GM12878 (cell line): ENCODE data around the gene OSGEPL1. TPM values are rescaled to one million over a fixed set of nuclear protein-coding genes. Genes with fewer than 3 reads are reported as not detected.

Experiments
- BRCA1 ChIP-seq: IDR thresholded peaks from 2 replicates; pipeline ENCODE4 v1.6.1; 2011; ENCODE audit warnings: low read depth, low read length, improper control_type of control experiment
- CHD1 ChIP-seq: IDR thresholded peaks from 2 replicates; pipeline ENCODE4 v1.6.1; 2012; ENCODE audit warnings: low read depth, low read length, improper control_type of control experiment
- ELK1 ChIP-seq: IDR thresholded peaks from 2 replicates; pipeline ENCODE4 v1.6.1; 2012; ENCODE audit warnings: low read depth, low read length, improper control_type of control experiment
- EP300 ChIP-seq, 2 experiments: fragments of 150-350 bp in 1 of 2; IDR thresholded peaks; 2 replicates each; pipeline ENCODE4 v1.6.1; 2011 to 2012; ENCODE audit warnings: low read depth in 2 of 2, low read length in 2 of 2, borderline replicate concordance in 1 of 2, improper control_type of control experiment in 1 of 2, inconsistent platforms in 1 of 2; ENCODE audit not compliant: control insufficient read depth in 1 of 2
- IKZF1 ChIP-seq: fragments of 450-650 bp; conservative IDR thresholded peaks from 2 replicates; pipeline ENCODE4 v1.6.1; 2017; ENCODE audit warnings: antibody characterized with exemption, mild to moderate bottlenecking
- JUND ChIP-seq: IDR thresholded peaks from 2 replicates; pipeline ENCODE4 v1.6.1; 2012; ENCODE audit warnings: low read depth, mild to moderate bottlenecking, low read length, improper control_type of control experiment, moderate library complexity
- MEF2A ChIP-seq: IDR thresholded peaks from 2 replicates; pipeline ENCODE4 v1.6.1; 2011; ENCODE audit warnings: low read depth, mild to moderate bottlenecking, low read length, moderate library complexity; ENCODE audit not compliant: insufficient read depth
- MEF2B ChIP-seq: fragments of 450-650 bp; IDR thresholded peaks from 2 replicates; pipeline ENCODE4 v1.6.1; 2018; ENCODE audit warnings: mild to moderate bottlenecking, moderate library complexity; ENCODE audit not compliant: partially characterized antibody, poor library complexity, severe bottlenecking
- MYB ChIP-seq: fragments of 150-350 bp; IDR thresholded peaks from 2 replicates; pipeline ENCODE4 v1.6.1; 2014; ENCODE audit warnings: mild to moderate bottlenecking, low read depth, low read length, borderline replicate concordance
- NR2C1 ChIP-seq: fragments of 450-650 bp; IDR thresholded peaks from 2 replicates; pipeline ENCODE4 v1.6.1; 2017; ENCODE audit warnings: antibody characterized with exemption, mild to moderate bottlenecking, moderate library complexity
- NRF1 ChIP-seq: conservative IDR thresholded peaks from 2 replicates; pipeline ENCODE4 v1.6.1; 2011; ENCODE audit warnings: mild to moderate bottlenecking, low read depth, low read length, improper control_type of control experiment
- PAX8 ChIP-seq: fragments of 450-650 bp; IDR thresholded peaks from 2 replicates; pipeline ENCODE4 v1.6.1; 2017; ENCODE audit warnings: mild to moderate bottlenecking, moderate library complexity
- POLR2A ChIP-seq: IDR thresholded peaks from 2 replicates; pipeline ENCODE4 v1.6.1; 2011; ENCODE audit warnings: low read depth, mild to moderate bottlenecking, low read length
- POLR2AphosphoS2 ChIP-seq: IDR thresholded peaks from 2 replicates; pipeline ENCODE4 v1.6.1; 2011; ENCODE audit warnings: low read depth, mild to moderate bottlenecking, low read length, improper control_type of control experiment, moderate library complexity
- POU2F2 ChIP-seq: IDR thresholded peaks from 3 replicates; pipeline ENCODE4 v1.6.1; 2011; ENCODE audit warnings: low read depth, mild to moderate bottlenecking, low read length, borderline replicate concordance
- RUNX3 ChIP-seq: IDR thresholded peaks from 2 replicates; pipeline ENCODE4 v1.6.1; 2012; ENCODE audit warnings: low read length, inconsistent platforms
- SIX5 ChIP-seq: IDR thresholded peaks from 2 replicates; pipeline ENCODE4 v1.6.1; 2011; ENCODE audit warnings: mild to moderate bottlenecking, low read depth, low read length, moderate library complexity; ENCODE audit not compliant: severe bottlenecking
- SPI1 ChIP-seq: IDR thresholded peaks from 2 replicates; pipeline ENCODE4 v1.6.1; 2011; ENCODE audit warnings: low read depth, mild to moderate bottlenecking, low read length, moderate library complexity, borderline replicate concordance; ENCODE audit not compliant: insufficient read depth
- SRF ChIP-seq, 2 experiments: IDR thresholded peaks; 2 replicates each; pipeline ENCODE4 v1.6.1; 2011; ENCODE audit warnings: low read depth in 2 of 2, low read length in 2 of 2, mild to moderate bottlenecking in 1 of 2, moderate library complexity in 1 of 2
- STAT3 ChIP-seq: IDR thresholded peaks from 2 replicates; pipeline ENCODE4 v1.6.1; 2011; ENCODE audit warnings: low read depth, low read length, improper control_type of control experiment
- SUPT20H ChIP-seq: IDR thresholded peaks from 2 replicates; pipeline ENCODE4 v1.6.1; 2011; ENCODE audit warnings: low read depth, mild to moderate bottlenecking, low read length, moderate library complexity, borderline replicate concordance; ENCODE audit not compliant: control insufficient read depth
- TBL1XR1 ChIP-seq: IDR thresholded peaks from 2 replicates; pipeline ENCODE4 v1.6.1; 2012; ENCODE audit warnings: low read depth, low read length, improper control_type of control experiment
- TCF7 ChIP-seq: IDR thresholded peaks from 2 replicates; pipeline ENCODE4 v1.6.1; 2014; ENCODE audit warnings: antibody characterized with exemption, borderline replicate concordance
- WRNIP1 ChIP-seq: IDR thresholded peaks from 2 replicates; pipeline ENCODE4 v1.6.1; 2011; ENCODE audit warnings: low read depth, low read length, improper control_type of control experiment, borderline replicate concordance
- YY1 ChIP-seq: IDR thresholded peaks from 2 replicates; pipeline ENCODE4 v1.6.1; 2011; ENCODE audit warnings: low read depth, mild to moderate bottlenecking, low read length
- ZNF207 ChIP-seq: fragments of 450-650 bp; IDR thresholded peaks from 2 replicates; pipeline ENCODE4 v1.6.1; 2014; ENCODE audit warnings: antibody characterized with exemption, mild to moderate bottlenecking, borderline replicate concordance
- ZNF384 ChIP-seq: IDR thresholded peaks from 2 replicates; pipeline ENCODE4 v1.6.1; 2012; ENCODE audit warnings: low read depth, mild to moderate bottlenecking, low read length, improper control_type of control experiment, borderline replicate concordance
- polyA plus RNA-seq, 11 experiments: library from polyadenylated mRNA; depleted of rRNA in 4 of 11; unstranded in 6 of 11; stranded (reverse) in 5 of 11; fragments of >200 nt; fragmentation: Nextera tagmentation in 4 of 11; fragmentation: Illumina TruSeq in 1 of 11; extraction: Ambion mirVana in 4 of 11; extraction: Trizol in 1 of 11; gene quantifications; 1 replicate in 1 of 11; 2 replicates in 10 of 11; pipeline versions ENCODE4 v1.2.1 to v1.2.3, GENCODE V29; 2011 to 2016; ENCODE audit warnings: inconsistent platforms in 2 of 11, missing spikeins in 2 of 11, low read depth in 1 of 11
- total RNA-seq, 4 experiments: library from RNA; depleted of rRNA in 3 of 4; stranded (reverse); fragments of >200 nt in 3 of 4; fragmentation: Illumina TruSeq in 1 of 4; extraction: Trizol in 1 of 4; gene quantifications; 2 replicates each; pipeline versions ENCODE4 v1.2.1 to v1.2.3, GENCODE V29; 2013 to 2021
- TF ChIP-seq, protein P1 (sequence below): fragments of 450-650 bp; IDR thresholded peaks from 2 replicates; pipeline ENCODE4 v1.6.1; 2017; ENCODE audit warnings: mild to moderate bottlenecking, low read depth, inconsistent platforms; ENCODE audit not compliant: poor library complexity, severe bottlenecking

Gene OSGEPL1
- total and polyA plus RNA-seq, 10 of the 15 experiments (the other 5 are each of a cell fraction or from before 2014, with no cell fraction given): 6.7 to 18.0 (median 9.4) TPM

DNA sequence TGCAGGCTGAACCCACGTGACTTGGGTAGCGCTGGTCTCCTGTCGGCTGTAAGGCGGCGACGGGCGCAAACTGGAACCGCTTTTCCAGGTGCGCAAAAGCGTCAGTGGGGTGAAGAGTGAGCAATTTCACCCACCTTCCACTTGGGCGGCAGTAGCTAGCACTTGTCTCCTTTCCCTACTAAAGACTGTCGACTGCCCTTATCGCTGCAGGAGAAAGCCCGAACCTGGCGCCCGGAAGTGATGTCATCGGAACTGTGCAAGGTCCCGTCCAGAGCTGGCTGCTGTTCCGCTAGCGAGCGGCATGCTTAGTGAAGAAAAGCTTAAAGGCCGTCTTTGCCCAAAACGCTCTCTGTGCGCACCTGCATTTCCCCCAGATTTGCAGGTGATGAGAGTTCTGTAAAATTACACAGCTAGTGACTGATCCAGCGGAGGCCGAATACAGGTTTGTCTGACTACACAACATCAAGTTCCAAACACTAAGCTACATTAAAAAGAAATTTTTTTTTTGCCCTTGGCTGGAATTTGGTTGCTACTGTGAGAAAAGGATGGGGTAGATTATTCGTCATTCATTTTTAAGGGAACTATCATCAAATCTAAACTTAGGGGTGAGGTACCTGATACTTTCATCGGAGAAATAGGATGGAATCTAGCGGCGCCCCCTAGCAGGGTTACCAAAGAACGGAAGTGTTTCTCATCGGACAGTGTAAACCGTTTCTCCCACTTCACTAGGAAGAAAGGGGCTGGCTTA lies at the start of gene OSGEPL1 (continued):
- no peak for TF ChIP-seq MYB
- peak; percentile 84 for TF ChIP-seq POLR2AphosphoS2
- no peak for TF ChIP-seq NRF1
- peak; percentile 90 for TF ChIP-seq ELK1
- peak; percentile 59; the same call in 1 of the 2 replicates for TF ChIP-seq TCF7
- TF ChIP-seq STAT3: no peak
- no peak for TF ChIP-seq EP300 (IDR thresholded peaks at IDR 0.05; ENCODE audit: borderline replicate concordance in 1 of 2, control insufficient read depth in 1 of 2, low read depth in 2 of 2, low read length in 2 of 2)
- no peak; the same call in 1 of the 2 replicates for TF ChIP-seq NR2C1
- TF ChIP-seq MEF2B: peak; percentile 12
- no peak; the same call in 2 of the 3 replicates for TF ChIP-seq POU2F2
- TF ChIP-seq WRNIP1: 0 out of 2 replicates have a peak, but pooled peaks have one; percentile 54
- TF ChIP-seq SPI1: 0 out of 2 replicates have a peak, but pooled peaks have one; percentile 20
- TF ChIP-seq SIX5: peak; percentile 22
- TF ChIP-seq CHD1: no peak
- TF ChIP-seq RUNX3: peak; percentile 56
- TF ChIP-seq YY1: peak; percentile 57; the same call in 1 of the 2 replicates
- no peak for TF ChIP-seq MEF2A
- no peak for TF ChIP-seq SUPT20H
- no peak; the same call in 1 of the 2 replicates for TF ChIP-seq JUND
- peak; percentile 86; the same call in 1 of the 2 replicates for TF ChIP-seq ZNF384
- peak in 1 of 2 experiments; percentile 44; a peak in 1 of 4 replicates for TF ChIP-seq SRF (IDR thresholded peaks at IDR 0.05; ENCODE audit: low read depth in 2 of 2, low read length in 2 of 2)
- TF ChIP-seq POLR2A: peak; percentile 91
- no peak for TF ChIP-seq ZNF207
- 0 out of 2 replicates have a peak, but pooled peaks have one; percentile 39 for TF ChIP-seq TBL1XR1
- no peak for TF ChIP-seq BRCA1
- peak; percentile 73 for TF ChIP-seq IKZF1
- TF ChIP-seq, protein P1, sequence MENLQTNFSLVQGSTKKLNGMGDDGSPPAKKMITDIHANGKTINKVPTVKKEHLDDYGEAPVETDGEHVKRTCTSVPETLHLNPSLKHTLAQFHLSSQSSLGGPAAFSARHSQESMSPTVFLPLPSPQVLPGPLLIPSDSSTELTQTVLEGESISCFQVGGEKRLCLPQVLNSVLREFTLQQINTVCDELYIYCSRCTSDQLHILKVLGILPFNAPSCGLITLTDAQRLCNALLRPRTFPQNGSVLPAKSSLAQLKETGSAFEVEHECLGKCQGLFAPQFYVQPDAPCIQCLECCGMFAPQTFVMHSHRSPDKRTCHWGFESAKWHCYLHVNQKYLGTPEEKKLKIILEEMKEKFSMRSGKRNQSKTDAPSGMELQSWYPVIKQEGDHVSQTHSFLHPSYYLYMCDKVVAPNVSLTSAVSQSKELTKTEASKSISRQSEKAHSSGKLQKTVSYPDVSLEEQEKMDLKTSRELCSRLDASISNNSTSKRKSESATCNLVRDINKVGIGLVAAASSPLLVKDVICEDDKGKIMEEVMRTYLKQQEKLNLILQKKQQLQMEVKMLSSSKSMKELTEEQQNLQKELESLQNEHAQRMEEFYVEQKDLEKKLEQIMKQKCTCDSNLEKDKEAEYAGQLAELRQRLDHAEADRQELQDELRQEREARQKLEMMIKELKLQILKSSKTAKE: peak; percentile 19
- TF ChIP-seq PAX8: no peak
